ENCODE results near the gene SYTL5.

DNA sequence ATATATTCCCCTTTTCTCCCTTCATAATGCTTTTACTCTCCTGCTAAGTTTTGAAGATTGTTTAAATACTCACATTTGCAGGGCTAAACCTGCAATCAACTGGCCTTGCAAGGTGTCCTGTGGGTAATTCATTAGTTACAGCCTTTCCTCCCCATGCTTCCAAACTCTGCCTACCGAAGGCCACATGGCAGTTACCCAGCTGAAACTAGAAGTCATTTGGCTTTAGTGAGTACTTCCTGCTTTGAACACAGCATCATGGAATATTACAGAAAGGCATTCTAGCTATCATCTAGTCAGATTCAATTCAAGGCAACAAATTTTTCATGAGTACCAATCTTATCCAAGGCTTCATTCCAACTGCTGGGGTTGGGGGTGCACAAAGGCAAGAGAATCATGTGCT lies 158.7 kb downstream of the SYTL5 start:
- TF ChIP-seq, protein P1, sequence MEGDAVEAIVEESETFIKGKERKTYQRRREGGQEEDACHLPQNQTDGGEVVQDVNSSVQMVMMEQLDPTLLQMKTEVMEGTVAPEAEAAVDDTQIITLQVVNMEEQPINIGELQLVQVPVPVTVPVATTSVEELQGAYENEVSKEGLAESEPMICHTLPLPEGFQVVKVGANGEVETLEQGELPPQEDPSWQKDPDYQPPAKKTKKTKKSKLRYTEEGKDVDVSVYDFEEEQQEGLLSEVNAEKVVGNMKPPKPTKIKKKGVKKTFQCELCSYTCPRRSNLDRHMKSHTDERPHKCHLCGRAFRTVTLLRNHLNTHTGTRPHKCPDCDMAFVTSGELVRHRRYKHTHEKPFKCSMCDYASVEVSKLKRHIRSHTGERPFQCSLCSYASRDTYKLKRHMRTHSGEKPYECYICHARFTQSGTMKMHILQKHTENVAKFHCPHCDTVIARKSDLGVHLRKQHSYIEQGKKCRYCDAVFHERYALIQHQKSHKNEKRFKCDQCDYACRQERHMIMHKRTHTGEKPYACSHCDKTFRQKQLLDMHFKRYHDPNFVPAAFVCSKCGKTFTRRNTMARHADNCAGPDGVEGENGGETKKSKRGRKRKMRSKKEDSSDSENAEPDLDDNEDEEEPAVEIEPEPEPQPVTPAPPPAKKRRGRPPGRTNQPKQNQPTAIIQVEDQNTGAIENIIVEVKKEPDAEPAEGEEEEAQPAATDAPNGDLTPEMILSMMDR (IDR thresholded peaks at IDR 0.05) = no peak
- TF ChIP-seq POLR2A (IDR thresholded peaks at IDR 0.05) = no peak

All from thyroid gland (tissue), 4 donors.